ENCODE measurements around the gene USP34.
A peak's percentile ranks its signal among the peaks of the same experiment; 100 is the strongest.

Gene USP34

GRCh38 chr2:61291851-61292575 is 178.9 kb downstream of the USP34 start:
- DNase-seq (ENCODE audit: low spot score), result no peak

- no peak for DNase-seq (ENCODE audit: low spot score)
These were observed 182.6 kb downstream of the USP34 start for GRCh38 chr2:61288070-61288841.

DNA sequence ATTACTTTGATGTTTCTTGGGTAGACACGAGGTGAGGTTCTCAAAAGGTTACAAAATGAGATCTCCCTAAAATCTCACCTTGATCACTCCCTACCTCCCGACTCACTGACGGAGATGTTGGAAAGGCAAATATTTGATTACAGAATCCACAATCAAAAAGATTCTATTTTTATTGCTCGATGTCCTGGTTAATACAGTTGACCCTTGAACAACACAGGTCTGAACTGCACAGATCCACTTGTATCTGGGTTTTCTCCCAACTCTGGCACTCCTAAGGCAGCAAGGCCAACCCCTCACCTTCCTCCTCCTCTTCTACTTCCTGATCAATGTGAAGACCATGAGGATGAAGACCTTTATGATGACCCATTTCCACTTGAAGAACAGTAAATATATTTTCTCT is 183.6 kb downstream of the USP34 start:
- DNase-seq (ENCODE audit: low spot score), result no peak

DNA sequence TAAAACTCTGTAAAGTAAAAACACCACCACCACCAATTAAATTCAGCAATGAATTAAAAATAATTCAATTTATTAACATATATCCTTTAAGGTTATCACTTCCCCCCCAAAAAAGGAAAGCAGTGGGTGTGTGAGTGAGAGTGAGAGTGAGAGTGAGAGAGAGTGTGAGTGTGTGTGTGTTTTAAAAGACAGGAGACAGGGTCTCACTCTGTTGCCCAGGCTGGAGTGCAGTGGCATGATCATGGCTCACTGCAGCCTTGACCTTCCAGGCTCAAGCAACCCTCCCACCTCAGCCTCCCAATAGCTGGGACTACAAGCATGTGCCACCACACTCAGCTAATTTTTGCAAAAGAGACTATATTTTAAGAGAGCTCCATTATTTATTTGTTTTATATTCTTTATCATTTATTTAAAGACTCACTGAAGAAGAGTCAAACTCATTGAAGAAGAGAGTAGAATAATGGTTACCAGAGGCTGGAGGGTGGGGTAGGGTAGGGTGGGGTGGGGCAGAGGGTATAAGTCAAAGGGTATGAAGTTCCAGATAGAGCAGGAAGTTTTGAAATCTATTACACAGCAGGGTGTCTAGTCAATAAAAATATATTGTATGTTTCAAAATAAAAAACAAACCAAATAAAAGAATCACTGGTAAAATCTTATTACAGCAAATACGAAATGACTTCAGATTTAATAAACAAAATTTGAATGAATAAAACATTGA is 187.3 kb downstream of the USP34 start:
- DNase-seq (ENCODE audit: low spot score), result no peak

DNA sequence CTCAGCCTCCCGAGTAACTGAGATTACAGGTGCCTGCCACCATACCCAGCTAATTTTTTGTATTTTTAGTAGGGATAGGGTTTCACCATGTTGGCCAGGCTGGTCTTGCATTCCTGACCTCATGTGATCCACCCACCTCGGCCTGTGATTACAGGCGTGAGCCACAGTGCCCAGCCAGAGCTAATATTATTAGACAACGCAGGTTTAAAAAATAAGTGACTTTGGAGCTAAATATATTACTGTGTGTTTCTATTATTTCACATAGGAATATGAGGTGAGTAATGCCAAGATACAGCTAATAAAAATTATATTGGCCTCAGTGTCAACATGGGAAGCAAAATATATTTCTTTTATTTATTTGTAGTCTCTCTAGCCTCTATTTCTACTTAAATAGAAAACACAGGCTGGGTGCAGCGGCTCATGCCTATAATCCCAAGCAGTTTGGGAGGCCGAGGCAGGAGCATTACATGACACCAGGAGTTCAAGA is 188.7 kb downstream of the USP34 start:
- no peak for DNase-seq (ENCODE audit: low spot score)

DNA sequence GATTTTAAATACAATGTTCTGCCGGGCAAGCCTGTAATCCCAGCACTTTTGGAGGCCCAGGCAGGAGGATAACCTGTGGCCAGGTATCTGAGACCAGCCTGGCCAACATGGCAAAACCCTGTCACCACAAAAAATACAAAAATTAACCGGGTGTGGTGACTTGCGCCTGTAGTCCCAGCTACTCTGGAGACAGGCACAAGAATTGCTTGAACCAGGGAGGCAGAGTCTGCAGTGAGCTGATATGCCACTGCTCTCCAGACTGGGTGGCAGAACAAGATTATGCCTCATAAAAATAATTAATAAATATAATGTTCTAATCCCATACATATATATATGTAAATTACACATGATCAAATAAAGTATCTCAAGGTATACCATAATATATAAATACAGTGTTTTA is 189.6 kb downstream of the USP34 start:
- DNase-seq (ENCODE audit: low spot score), result no peak

DNA sequence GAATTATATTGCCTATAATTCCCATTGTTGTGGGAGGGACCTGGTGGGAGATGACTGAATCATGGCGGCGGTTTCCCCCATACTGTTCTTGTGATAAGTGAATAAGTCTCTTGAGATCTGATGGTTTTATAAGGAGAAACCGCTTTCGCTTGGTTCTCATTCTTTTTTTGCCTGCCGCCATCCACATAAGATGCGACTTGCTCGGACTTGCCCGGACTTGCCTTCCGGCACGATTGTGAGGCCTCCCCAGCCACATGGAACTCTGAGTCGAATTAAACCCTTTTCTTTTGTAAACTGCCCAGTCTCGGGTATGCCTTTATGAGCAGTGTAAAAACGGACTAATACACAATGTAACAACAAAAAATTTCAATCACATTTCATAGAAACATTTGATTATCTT is 193.1 kb downstream of the USP34 start:
- DNase-seq (ENCODE audit: low spot score), result no peak

DNA sequence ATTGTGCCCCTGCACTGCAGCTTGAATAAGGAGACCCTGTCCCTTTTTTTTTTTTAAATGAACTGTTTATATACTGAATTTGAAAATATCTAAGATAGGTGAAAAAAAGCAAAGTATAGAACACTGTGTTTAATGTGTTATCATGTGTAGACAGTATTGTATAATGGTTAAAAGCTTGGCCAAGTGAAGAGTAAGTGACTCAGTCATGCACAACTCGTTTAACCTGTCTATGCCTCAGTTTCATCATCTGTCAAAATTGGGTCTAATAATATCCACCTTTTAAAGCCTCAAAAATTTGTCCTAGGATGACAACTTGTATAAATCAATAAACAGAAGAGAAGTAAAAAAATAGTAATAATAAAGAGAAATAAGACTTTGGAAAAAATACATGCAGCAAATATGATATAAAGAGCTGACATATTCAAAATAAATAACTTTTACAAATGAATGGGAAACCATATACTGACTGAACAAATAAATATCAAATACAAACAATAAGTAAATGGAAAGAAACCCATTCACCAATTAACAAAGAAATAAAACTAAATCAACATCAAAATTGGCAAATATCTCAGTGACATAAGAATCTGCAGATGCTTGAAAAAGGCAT is 195.2 kb downstream of the USP34 start:
- DNase-seq (ENCODE audit: low spot score), result no peak

DNA sequence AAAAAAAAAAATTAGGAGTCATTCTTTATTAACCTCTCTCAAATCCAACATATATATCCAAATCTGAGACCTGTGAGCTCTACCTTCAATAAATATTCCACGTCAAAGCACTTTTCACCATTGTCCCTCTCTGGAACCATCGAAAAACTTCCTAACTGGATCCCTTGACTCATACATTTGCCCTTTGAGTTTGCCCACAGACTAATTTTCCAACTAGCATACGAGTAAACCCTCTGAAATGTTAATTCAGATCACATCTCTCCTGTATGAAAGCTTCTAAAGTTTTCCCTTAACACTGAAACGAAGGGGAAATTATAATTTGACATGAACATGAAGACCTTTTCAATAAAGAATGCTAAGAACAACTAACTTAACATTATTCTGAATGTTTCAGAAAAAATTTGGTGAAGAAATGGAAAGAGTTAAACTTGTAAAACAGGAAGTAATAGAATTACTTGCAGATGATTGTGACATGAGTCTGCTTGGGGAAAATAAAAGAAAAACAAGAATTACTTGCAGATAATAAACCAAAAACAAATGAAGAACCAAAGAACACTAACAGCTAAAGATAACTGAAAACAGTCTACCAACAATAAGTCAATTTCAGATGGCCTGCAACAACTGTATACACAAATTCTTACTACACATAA is 198.3 kb downstream of the USP34 start:
- DNase-seq (ENCODE audit: low spot score), result no peak

- no peak for DNase-seq (ENCODE audit: low spot score)
These were observed 202.6 kb downstream of the USP34 start for GRCh38 chr2:61268249-61268648.

- no peak for DNase-seq (ENCODE audit: low spot score)
These were observed 204.0 kb downstream of the USP34 start for GRCh38 chr2:61266632-61267505.

DNA sequence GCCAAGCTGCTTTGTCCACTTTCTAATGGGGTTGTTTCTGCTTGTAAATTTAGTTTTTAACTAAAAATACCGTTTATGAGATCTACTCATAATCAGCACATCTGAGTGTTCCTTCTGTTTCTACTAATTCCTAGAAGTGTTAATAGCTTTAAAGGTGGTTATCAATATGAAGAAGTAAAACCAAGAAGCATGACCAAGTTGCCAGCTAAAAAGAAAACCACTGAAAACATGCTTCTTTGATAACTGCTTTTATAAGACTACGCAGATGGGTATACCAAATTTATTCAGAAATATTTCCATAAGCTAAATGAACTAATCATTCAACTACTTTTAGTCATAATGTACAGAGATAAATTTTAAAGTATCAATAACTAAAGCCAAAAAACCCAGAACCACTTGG is 207.1 kb downstream of the USP34 start:
- no peak for DNase-seq (ENCODE audit: low spot score)

GRCh38 chr2:61262699-61263098 is 208.2 kb downstream of the USP34 start:
- DNase-seq (ENCODE audit: low spot score), result no peak

GRCh38 chr2:61257446-61257845 is 213.4 kb downstream of the USP34 start:
- DNase-seq (ENCODE audit: low spot score), result no peak

- DNase-seq (ENCODE audit: low spot score), result no peak
These were observed 215.1 kb downstream of the USP34 start for GRCh38 chr2:61255580-61256437.

DNA sequence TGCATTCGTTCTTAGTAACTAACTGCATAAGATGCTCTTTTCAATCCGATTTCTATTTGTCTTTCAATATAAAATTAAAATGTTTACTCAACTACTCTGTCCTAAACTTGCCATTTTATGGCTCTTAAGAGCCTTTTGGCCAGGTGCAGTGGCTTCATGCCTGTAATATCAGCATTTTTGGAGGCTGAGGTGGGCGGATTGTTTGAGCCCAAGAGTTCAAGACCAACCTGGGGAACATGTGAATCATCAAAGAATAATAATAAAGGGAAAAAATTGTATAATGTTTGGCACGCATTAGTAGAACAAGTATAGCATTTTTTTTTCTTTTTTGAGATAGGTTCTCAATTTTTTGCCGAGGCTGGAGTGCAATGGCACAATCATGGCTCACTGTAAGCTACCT is 216.4 kb downstream of the USP34 start:
- DNase-seq (ENCODE audit: low spot score), result no peak

GRCh38 chr2:61253136-61253535 is 217.8 kb downstream of the USP34 start:
- no peak for DNase-seq (ENCODE audit: low spot score)

GRCh38 chr2:61252031-61252430 is 218.9 kb downstream of the USP34 start:
- no peak for DNase-seq (ENCODE audit: low spot score)

- peak; percentile 41 for DNase-seq (ENCODE audit: low spot score)
These were observed 221.3 kb downstream of the USP34 start for GRCh38 chr2:61249521-61250071.
